NT2/D1 (cell line): ENCODE data around the gene PHTF2.

Source experiments
- DNase-seq: peaks from one replicate; pipeline ENCODE4 v3.0.0-alpha.2; 2011; ENCODE audit warnings: low read depth, low spot score
- H3K27me3 ChIP-seq: 2 replicates; pipeline ENCODE4 v1.6.0; 2011; ENCODE audit warnings: mild to moderate bottlenecking; ENCODE audit not compliant: insufficient read length, insufficient read depth
- H3K36me3 ChIP-seq: 2 replicates; pipeline ENCODE4 v1.6.1; 2011; ENCODE audit warnings: mild to moderate bottlenecking, low read length, mixed read lengths; ENCODE audit not compliant: insufficient read depth, insufficient read length
- H3K4me1 ChIP-seq: 2 replicates; pipeline ENCODE4 v1.5.1; 2011; ENCODE audit not compliant: insufficient read depth, insufficient read length
- H3K4me3 ChIP-seq: 2 replicates; pipeline ENCODE4 v1.5.1; 2011; ENCODE audit warnings: low read depth; ENCODE audit not compliant: insufficient read length
- H3K9ac ChIP-seq: 2 replicates; pipeline ENCODE4 v1.6.0; 2011; ENCODE audit warnings: low read depth; ENCODE audit not compliant: insufficient read length
- H3K9me3 ChIP-seq: 2 replicates; pipeline ENCODE4 v1.5.1; 2011; ENCODE audit warnings: mild to moderate bottlenecking, low read length; ENCODE audit not compliant: insufficient read depth
- SUZ12 ChIP-seq: IDR thresholded peaks from 2 replicates; pipeline ENCODE4 v1.6.1; 2011; ENCODE audit not compliant: insufficient read length, insufficient read depth; ENCODE audit errors: extremely low read depth
- YY1 ChIP-seq: IDR thresholded peaks from 2 replicates; pipeline ENCODE4 v1.6.1; 2011; ENCODE audit not compliant: insufficient read length, insufficient read depth
- ZNF274 ChIP-seq: IDR thresholded peaks from 2 replicates; pipeline ENCODE4 v1.6.1; 2011; ENCODE audit warnings: mild to moderate bottlenecking, low read depth, low read length

PHTF2 gene

DNA sequence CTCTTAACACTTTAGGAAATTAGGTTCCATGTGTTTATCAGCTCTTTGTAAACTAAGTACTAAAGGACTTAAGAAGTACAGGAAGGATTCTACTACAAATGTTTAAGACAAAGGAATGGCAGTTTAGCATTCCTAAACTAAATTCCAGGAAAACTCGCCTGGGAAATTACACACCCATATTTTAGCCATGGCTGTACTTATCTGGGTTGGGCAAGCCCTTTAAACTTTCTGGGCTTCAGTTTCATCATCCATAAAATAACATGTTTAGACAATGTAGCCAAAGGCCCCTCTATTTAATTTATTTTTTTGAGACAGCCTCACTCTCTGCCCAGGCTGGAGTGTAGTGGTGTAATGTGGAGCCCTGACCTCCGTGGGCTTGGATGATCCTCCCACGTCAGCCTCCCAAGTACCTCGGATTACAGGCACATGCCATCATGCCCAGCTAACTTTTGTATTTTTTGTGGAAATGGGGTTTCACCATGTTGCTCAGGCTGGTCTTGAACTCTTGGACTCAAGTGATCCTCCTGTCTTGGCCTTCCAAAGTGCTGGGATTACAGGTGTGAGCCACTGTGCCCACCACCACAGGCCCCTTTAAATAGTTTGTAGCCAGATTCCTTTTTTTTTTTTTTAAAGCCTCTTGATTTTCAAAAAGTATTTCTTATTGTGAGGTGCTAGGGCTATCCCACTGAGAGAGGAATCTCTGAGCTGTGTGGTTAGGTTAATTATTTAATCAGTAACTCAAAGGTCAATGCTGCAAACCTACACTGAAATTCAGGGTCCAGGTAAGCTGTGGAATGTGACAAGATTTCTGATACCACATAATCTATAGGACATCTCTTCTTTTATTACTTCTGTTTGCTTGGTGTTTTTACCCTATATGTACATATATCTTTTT is 32.4 kb upstream of the PHTF2 start:
- DNase-seq = no peak
- no peaks in the 10 kb centered on the region for H3K9me3 ChIP-seq
- H3K9ac ChIP-seq = no peak overlapping the region
- H3K4me3 ChIP-seq = no peak overlapping the region
- H3K27me3 ChIP-seq = no peaks in the 10 kb centered on the region
- no peaks in the 10 kb centered on the region for H3K36me3 ChIP-seq
- TF ChIP-seq SUZ12 = no peak
- no peak for TF ChIP-seq YY1
- TF ChIP-seq ZNF274 = no peak
- no peaks in the 10 kb centered on the region for H3K4me1 ChIP-seq

DNA sequence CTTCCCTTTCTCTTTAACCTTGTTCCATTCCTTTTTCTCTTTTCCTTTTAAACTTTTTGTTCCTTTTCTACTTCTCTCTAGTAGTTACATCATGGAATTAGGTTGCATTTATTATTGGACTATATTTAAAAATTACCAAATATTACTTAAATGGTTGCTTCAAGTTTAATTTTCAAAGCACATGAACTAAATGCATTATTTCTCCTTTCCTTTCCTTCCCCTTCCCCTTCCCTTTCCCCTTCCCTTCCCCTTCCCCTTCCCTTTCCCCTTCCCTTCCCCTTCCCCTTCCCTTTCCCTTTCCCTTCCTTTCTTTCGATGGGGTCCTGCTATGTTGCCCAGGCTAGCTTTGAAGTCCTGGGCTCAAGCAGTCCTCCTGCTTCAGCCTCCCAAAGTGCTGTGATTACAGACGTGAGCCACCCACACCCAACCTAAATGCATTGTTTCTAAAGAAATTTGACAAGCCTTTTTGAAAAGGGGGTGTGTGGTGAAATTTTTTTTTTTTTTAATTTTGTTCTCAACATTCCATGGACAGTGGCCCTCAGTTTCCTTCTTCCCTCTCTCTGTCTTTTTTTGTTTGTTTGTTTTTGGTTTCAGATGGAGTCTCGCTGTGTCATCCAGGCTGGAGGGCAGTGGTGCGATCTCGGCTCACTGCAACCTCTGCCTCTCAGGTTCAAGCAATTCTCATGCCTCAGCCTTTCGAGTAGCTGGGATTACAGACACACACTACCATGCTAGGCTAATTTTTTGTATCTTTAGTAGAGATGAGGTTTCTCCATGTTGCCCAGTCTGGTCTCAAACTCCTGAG is 31.6 kb upstream of the PHTF2 start:
- Histone ChIP-seq H3K27me3 (no peaks in the 10 kb centered on the region), H3K4me3 (no peak overlapping the region), H3K36me3 (no peaks in the 10 kb centered on the region), H3K9ac (no peak overlapping the region), H3K9me3 (no peaks in the 10 kb centered on the region), H3K4me1 (no peaks in the 10 kb centered on the region)
- no peak for DNase-seq
- no peak for TF ChIP-seq YY1
- TF ChIP-seq SUZ12 = no peak
- no peak for TF ChIP-seq ZNF274

DNA sequence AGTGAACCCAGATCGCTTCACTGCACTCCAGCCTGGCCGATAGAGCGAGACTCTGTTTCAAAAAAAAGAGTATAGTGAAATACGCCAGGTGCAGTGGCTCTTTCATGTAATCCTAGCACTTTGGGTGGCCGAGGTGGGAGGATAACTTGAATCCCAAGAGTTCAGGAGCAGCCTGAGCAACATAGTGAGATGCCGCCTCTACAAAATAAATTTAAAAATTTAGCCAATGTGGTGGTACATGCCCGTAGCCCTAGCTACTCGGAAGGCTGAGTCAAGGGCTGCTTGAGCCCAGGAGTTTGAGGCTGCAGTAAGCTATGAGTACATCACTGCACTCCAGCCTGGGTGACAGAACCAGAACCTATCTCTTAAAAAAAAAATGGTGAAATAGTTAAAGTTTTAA is 28.3 kb upstream of the PHTF2 start:
- H3K36me3 ChIP-seq = peaks cover 5% of the 10 kb centered on the region

DNA sequence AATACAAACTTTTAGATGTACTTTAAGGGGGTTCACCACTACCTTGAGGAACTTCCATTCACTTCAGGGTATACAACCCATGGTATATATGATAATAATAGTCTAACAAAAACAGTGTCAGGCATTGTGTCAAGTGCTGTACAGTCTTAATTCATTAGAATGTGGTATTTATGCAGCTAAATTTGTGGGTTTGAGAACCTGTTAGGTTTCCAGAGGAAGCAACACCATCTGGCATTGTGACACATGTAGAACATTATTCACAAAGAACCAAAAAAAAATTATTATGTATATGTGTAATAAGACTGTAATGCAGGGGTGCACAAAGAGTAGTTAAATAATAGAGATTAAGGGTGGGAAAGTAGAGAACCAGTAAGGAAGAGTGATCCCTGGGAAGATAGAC is 26.7 kb upstream of the PHTF2 start:
- no peak overlapping the region for H3K9ac ChIP-seq
- H3K4me3 ChIP-seq = no peak overlapping the region
- H3K9me3 ChIP-seq = no peaks in the 10 kb centered on the region
- no peaks in the 10 kb centered on the region for H3K4me1 ChIP-seq
- peaks cover 7% of the 10 kb centered on the region for H3K36me3 ChIP-seq
- DNase-seq = no peak
- H3K27me3 ChIP-seq = no peaks in the 10 kb centered on the region
- TF ChIP-seq YY1 = no peak
- no peak for TF ChIP-seq ZNF274
- TF ChIP-seq SUZ12 = no peak

More for the DNA sequence above, 28.3 kb upstream of the PHTF2 start:
- no peaks in the 10 kb centered on the region for H3K4me1 ChIP-seq
- H3K27me3 ChIP-seq = no peaks in the 10 kb centered on the region
- no peak for DNase-seq
- no peaks in the 10 kb centered on the region for H3K9me3 ChIP-seq
- H3K4me3 ChIP-seq = no peak overlapping the region
- no peak overlapping the region for H3K9ac ChIP-seq
- no peak for TF ChIP-seq SUZ12
- TF ChIP-seq YY1 = no peak
- TF ChIP-seq ZNF274 = no peak

DNA sequence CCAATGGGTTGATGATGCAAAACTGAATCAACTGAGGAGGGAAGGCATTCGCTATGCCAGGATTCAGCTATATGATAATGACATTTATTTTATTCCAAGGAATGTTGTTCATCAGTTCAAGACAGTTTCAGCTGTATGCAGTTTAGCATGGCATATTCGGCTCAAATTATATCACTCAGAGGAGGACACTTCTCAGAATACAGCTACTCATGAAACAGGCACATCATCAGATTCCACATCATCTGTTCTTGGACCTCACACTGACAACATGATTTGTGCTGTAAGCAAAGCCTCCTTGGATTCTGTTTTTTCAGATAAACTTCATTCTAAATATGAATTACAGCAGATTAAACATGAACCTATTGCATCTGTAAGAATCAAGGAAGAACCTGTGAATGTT is 20.0 kb upstream of the PHTF2 start:
- Histone ChIP-seq H3K4me3 (no peak overlapping the region), H3K9me3 (no peaks in the 10 kb centered on the region), H3K27me3 (no peaks in the 10 kb centered on the region), H3K4me1 (no peaks in the 10 kb centered on the region), H3K36me3 (peaks cover 18% of the 10 kb centered on the region), H3K9ac (no peak overlapping the region)
- DNase-seq = no peak
- TF ChIP-seq ZNF274 (no peak), YY1 (no peak), SUZ12 (no peak)

DNA sequence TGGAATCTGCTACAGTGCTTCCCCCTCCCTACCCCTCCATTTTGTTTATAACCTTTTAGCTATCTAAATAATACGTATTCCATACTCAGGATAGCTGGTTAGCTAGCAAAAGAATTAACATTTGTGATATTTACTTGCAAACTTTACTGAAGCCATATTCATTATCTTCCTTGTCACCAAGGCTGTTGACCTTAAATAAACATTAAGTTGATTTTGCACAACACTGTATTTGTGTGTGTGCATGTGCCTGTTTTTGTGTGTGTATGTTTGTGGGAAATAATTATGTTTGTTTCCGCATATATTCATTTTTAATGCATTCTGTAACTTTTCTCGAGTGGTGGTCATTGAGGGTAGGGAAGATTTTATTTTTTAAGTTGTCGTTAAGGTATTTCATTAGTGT is 16.2 kb upstream of the PHTF2 start:
- Histone ChIP-seq H3K9me3 (peaks cover 15% of the 10 kb centered on the region), H3K4me1 (no peaks in the 10 kb centered on the region), H3K27me3 (no peaks in the 10 kb centered on the region), H3K9ac (no peak overlapping the region), H3K36me3 (peaks cover 14% of the 10 kb centered on the region), H3K4me3 (no peak overlapping the region)
- TF ChIP-seq ZNF274 (no peak), YY1 (no peak), SUZ12 (no peak)
- DNase-seq = no peak

DNA sequence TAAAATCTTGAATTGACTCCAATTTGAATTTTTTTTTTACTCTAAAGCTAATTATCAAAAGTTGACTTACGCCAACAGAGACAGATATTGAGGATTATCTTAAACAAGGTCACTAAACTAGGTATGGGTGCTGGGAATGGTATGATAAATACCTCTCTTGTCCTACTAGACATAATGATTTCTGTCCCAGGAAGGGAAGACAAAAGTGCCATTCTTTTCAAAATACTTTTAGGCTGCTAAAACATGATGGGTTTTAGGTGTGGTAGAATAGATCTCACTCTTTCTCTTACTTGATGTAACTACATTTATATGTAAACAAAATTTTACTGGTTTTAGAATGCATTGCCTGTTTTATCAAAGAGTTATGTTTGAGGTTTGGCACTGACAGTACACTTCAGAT is 15.5 kb upstream of the PHTF2 start:
- H3K27me3 ChIP-seq = no peaks in the 10 kb centered on the region
- H3K4me3 ChIP-seq = no peak overlapping the region
- no peaks in the 10 kb centered on the region for H3K4me1 ChIP-seq
- peaks cover 14% of the 10 kb centered on the region for H3K36me3 ChIP-seq
- TF ChIP-seq SUZ12 = no peak
- no peak for TF ChIP-seq ZNF274
- TF ChIP-seq YY1 = no peak
- H3K9ac ChIP-seq = no peak overlapping the region
- peaks cover 15% of the 10 kb centered on the region for H3K9me3 ChIP-seq
- DNase-seq = no peak
